ENCODE results near the gene CD46.
"Not testable (repeated sequence)": the region's sequence is repeated elsewhere in the genome, so short reads cannot be mapped to it uniquely, and the experiment has no call there.

The CD46 gene

GRCh38 chr1:207728200-207728858 lies 23.5 kb upstream of the CD46 start:
- H2AFZ ChIP-seq (ENCODE audit: insufficient read depth, low read length, poor library complexity); H3K79me1 ChIP-seq (ENCODE audit: low read length); H3K79me2 ChIP-seq (ENCODE audit: control insufficient read depth, insufficient read depth, low read length, poor library complexity); H3K18ac ChIP-seq (ENCODE audit: low read length); H3K4me2 ChIP-seq (ENCODE audit: low read length); H3K27me3 ChIP-seq (ENCODE audit: insufficient read depth, low read length); H4K91ac ChIP-seq (ENCODE audit: low read depth, low read length); H3K4ac ChIP-seq (ENCODE audit: low read depth, low read length); H2BK12ac ChIP-seq (ENCODE audit: low read length); H2AK5ac ChIP-seq (ENCODE audit: low read length); H4K12ac ChIP-seq (ENCODE audit: low read depth, low read length); H3K4me1 ChIP-seq (ENCODE audit: control insufficient read depth in 1 of 2, insufficient read depth in 2 of 2, low read length in 2 of 2); DNase-seq; H3K23ac ChIP-seq (ENCODE audit: low read length); H3K9me3 ChIP-seq (ENCODE audit: insufficient read depth, low read depth, low read length); H3K36me3 ChIP-seq (ENCODE audit: control insufficient read depth in 1 of 2, insufficient read depth in 2 of 2, low read length in 2 of 2); H3K4me3 ChIP-seq (ENCODE audit: low read depth, low read length); H2BK120ac ChIP-seq (ENCODE audit: insufficient read depth, low read length, poor library complexity); H3K9ac ChIP-seq (ENCODE audit: low read length); H2BK5ac ChIP-seq (ENCODE audit: low read depth, low read length, poor library complexity); H3K27ac ChIP-seq (ENCODE audit: low read depth, low read length); H4K8ac ChIP-seq (ENCODE audit: low read depth, low read length); H3K14ac ChIP-seq (ENCODE audit: low read length): not testable (repeated sequence)
- WGBS (ENCODE audit: extremely low coverage, insufficient coverage, insufficient read length), result no CpG with 5 or more reads among the region's 4 CpGs

GRCh38 chr1:207737503-207738157 lies 14.2 kb upstream of the CD46 start:
- not testable (repeated sequence) for H4K91ac ChIP-seq (ENCODE audit: low read depth, low read length); H3K4me1 ChIP-seq (ENCODE audit: control insufficient read depth in 1 of 2, insufficient read depth in 2 of 2, low read length in 2 of 2); H2AFZ ChIP-seq (ENCODE audit: insufficient read depth, low read length, poor library complexity); H3K14ac ChIP-seq (ENCODE audit: low read length); H3K27ac ChIP-seq (ENCODE audit: low read depth, low read length); H3K4me3 ChIP-seq (ENCODE audit: low read depth, low read length); H2BK120ac ChIP-seq (ENCODE audit: insufficient read depth, low read length, poor library complexity); H3K9ac ChIP-seq (ENCODE audit: low read length); H3K18ac ChIP-seq (ENCODE audit: low read length); H3K79me2 ChIP-seq (ENCODE audit: control insufficient read depth, insufficient read depth, low read length, poor library complexity); DNase-seq; H2BK5ac ChIP-seq (ENCODE audit: low read depth, low read length, poor library complexity); H4K12ac ChIP-seq (ENCODE audit: low read depth, low read length); H2AK5ac ChIP-seq (ENCODE audit: low read length); H3K27me3 ChIP-seq (ENCODE audit: insufficient read depth, low read length); H3K9me3 ChIP-seq (ENCODE audit: insufficient read depth, low read depth, low read length); H3K4ac ChIP-seq (ENCODE audit: low read depth, low read length); H3K4me2 ChIP-seq (ENCODE audit: low read length); H4K8ac ChIP-seq (ENCODE audit: low read depth, low read length); H3K79me1 ChIP-seq (ENCODE audit: low read length); H2BK12ac ChIP-seq (ENCODE audit: low read length); H3K36me3 ChIP-seq (ENCODE audit: control insufficient read depth in 1 of 2, insufficient read depth in 2 of 2, low read length in 2 of 2); H3K23ac ChIP-seq (ENCODE audit: low read length)
- no CpG with 5 or more reads among the region's 8 CpGs for WGBS (ENCODE audit: extremely low coverage, insufficient coverage, insufficient read length)

GRCh38 chr1:207738158-207738659 lies 13.6 kb upstream of the CD46 start:
- not testable (repeated sequence) for H3K79me1 ChIP-seq (ENCODE audit: low read length); H2BK120ac ChIP-seq (ENCODE audit: insufficient read depth, low read length, poor library complexity); H2AK5ac ChIP-seq (ENCODE audit: low read length); H2BK5ac ChIP-seq (ENCODE audit: low read depth, low read length, poor library complexity); H3K18ac ChIP-seq (ENCODE audit: low read length); H2AFZ ChIP-seq (ENCODE audit: insufficient read depth, low read length, poor library complexity); H4K8ac ChIP-seq (ENCODE audit: low read depth, low read length); H3K4me1 ChIP-seq (ENCODE audit: control insufficient read depth in 1 of 2, insufficient read depth in 2 of 2, low read length in 2 of 2); H3K36me3 ChIP-seq (ENCODE audit: control insufficient read depth in 1 of 2, insufficient read depth in 2 of 2, low read length in 2 of 2); H4K12ac ChIP-seq (ENCODE audit: low read depth, low read length); H3K27me3 ChIP-seq (ENCODE audit: insufficient read depth, low read length); H4K91ac ChIP-seq (ENCODE audit: low read depth, low read length); H3K79me2 ChIP-seq (ENCODE audit: control insufficient read depth, insufficient read depth, low read length, poor library complexity); H3K27ac ChIP-seq (ENCODE audit: low read depth, low read length); H3K9me3 ChIP-seq (ENCODE audit: insufficient read depth, low read depth, low read length); H3K4me3 ChIP-seq (ENCODE audit: low read depth, low read length); H3K9ac ChIP-seq (ENCODE audit: low read length); H3K14ac ChIP-seq (ENCODE audit: low read length); H2BK12ac ChIP-seq (ENCODE audit: low read length); H3K4me2 ChIP-seq (ENCODE audit: low read length); H3K23ac ChIP-seq (ENCODE audit: low read length); H3K4ac ChIP-seq (ENCODE audit: low read depth, low read length)
- peak in 1 of 2 donors; percentile 63 for DNase-seq
- WGBS (ENCODE audit: extremely low coverage, insufficient coverage, insufficient read length), result no CpG with 5 or more reads among the region's 6 CpGs

GRCh38 chr1:207740207-207740606 lies 11.6 kb upstream of the CD46 start:
- Histone ChIP-seq H4K91ac (ENCODE audit: low read depth, low read length) (no peak overlapping the region), H3K4ac (ENCODE audit: low read depth, low read length) (no peak overlapping the region), H3K79me1 (ENCODE audit: low read length) (no peaks in the 10 kb centered on the region), H2AFZ (ENCODE audit: insufficient read depth, low read length, poor library complexity) (no peak overlapping the region), H3K4me2 (ENCODE audit: low read length) (no peak overlapping the region), H3K9ac (ENCODE audit: low read length) (no peak overlapping the region), H3K23ac (ENCODE audit: low read length) (no peak overlapping the region), H3K36me3 (ENCODE audit: control insufficient read depth in 1 of 2, insufficient read depth in 2 of 2, low read length in 2 of 2) (no peaks in the 10 kb centered on the region), H4K8ac (ENCODE audit: low read depth, low read length) (no peak overlapping the region), H3K4me1 (ENCODE audit: control insufficient read depth in 1 of 2, insufficient read depth in 2 of 2, low read length in 2 of 2) (no peaks in the 10 kb centered on the region), H4K12ac (ENCODE audit: low read depth, low read length) (no peak overlapping the region), H2BK12ac (ENCODE audit: low read length) (no peak overlapping the region), H2AK5ac (ENCODE audit: low read length) (no peak overlapping the region), H3K4me3 (ENCODE audit: low read depth, low read length) (no peak overlapping the region), H3K27me3 (ENCODE audit: insufficient read depth, low read length) (no peaks in the 10 kb centered on the region), H2BK120ac (ENCODE audit: insufficient read depth, low read length, poor library complexity) (no peak overlapping the region), H2BK5ac (ENCODE audit: low read depth, low read length, poor library complexity) (no peak overlapping the region), H3K27ac (ENCODE audit: low read depth, low read length) (no peak overlapping the region), H3K14ac (ENCODE audit: low read length) (no peak overlapping the region), H3K18ac (ENCODE audit: low read length) (no peak overlapping the region), H3K79me2 (ENCODE audit: control insufficient read depth, insufficient read depth, low read length, poor library complexity) (no peaks in the 10 kb centered on the region), H3K9me3 (ENCODE audit: insufficient read depth, low read depth, low read length) (no peaks in the 10 kb centered on the region)
- peak; percentile 90 to 97 for DNase-seq
- WGBS (ENCODE audit: extremely low coverage, insufficient coverage, insufficient read length), result no CpG with 5 or more reads among the region's 2 CpGs
